HS-5 (cell line): ENCODE data around the gene PHF24.
"Not testable (repeated sequence)": the region's sequence is repeated elsewhere in the genome, so short reads cannot be mapped to it uniquely, and the experiment has no call there.

Experiments
- DNase-seq: peaks from one replicate; pipeline ENCODE4 v3.0.0-alpha.2; 2012; ENCODE audit warnings: low read depth

The PHF24 gene

GRCh38 chr9:34997379-34997781 lies 39.3 kb downstream of the PHF24 start:
- no peak for DNase-seq

- DNase-seq, result no peak
Measured at GRCh38 chr9:34998266-34998665, 40.2 kb downstream of the PHF24 start.

GRCh38 chr9:34999576-34999975 lies 41.5 kb downstream of the PHF24 start:
- DNase-seq, result no peak

GRCh38 chr9:35000535-35001284 lies 42.6 kb downstream of the PHF24 start:
- DNase-seq, result peak; percentile 78

GRCh38 chr9:35001285-35001677 lies 43.2 kb downstream of the PHF24 start:
- no peak for DNase-seq

- no peak for DNase-seq
Measured at GRCh38 chr9:35001803-35002502, 43.9 kb downstream of the PHF24 start.

GRCh38 chr9:35002623-35003022 lies 44.5 kb downstream of the PHF24 start:
- no peak for DNase-seq

GRCh38 chr9:35004299-35004698 lies 46.2 kb downstream of the PHF24 start:
- not testable (repeated sequence) for DNase-seq

GRCh38 chr9:35010351-35010958 lies 52.4 kb downstream of the PHF24 start:
- no peak for DNase-seq

- no peak for DNase-seq
Measured at GRCh38 chr9:35014517-35014916, 56.4 kb downstream of the PHF24 start.

GRCh38 chr9:35023443-35023842 lies 65.4 kb downstream of the PHF24 start:
- not testable (repeated sequence) for DNase-seq

- no peak for DNase-seq
Measured at GRCh38 chr9:35026671-35027070, 68.6 kb downstream of the PHF24 start.

- no peak for DNase-seq
Measured at GRCh38 chr9:35027374-35027773, 69.3 kb downstream of the PHF24 start.

GRCh38 chr9:35027860-35028259 lies 69.8 kb downstream of the PHF24 start:
- DNase-seq, result no peak

- no peak for DNase-seq
Measured at GRCh38 chr9:35028341-35028740, 70.3 kb downstream of the PHF24 start.

- no peak for DNase-seq
Measured at GRCh38 chr9:35029241-35029640, 71.2 kb downstream of the PHF24 start.

- DNase-seq, result no peak
Measured at GRCh38 chr9:35029852-35030251, 71.8 kb downstream of the PHF24 start.
